GM18858 (cell line): ENCODE results near the gene RPTOR.

ENCODE experiments used
- ATAC-seq: cut with Tn5 transposase; IDR thresholded peaks from one replicate; pipeline ENCODE4 v1.9.1; 2021; ENCODE audit not compliant: unreplicated experiment

The RPTOR gene

DNA sequence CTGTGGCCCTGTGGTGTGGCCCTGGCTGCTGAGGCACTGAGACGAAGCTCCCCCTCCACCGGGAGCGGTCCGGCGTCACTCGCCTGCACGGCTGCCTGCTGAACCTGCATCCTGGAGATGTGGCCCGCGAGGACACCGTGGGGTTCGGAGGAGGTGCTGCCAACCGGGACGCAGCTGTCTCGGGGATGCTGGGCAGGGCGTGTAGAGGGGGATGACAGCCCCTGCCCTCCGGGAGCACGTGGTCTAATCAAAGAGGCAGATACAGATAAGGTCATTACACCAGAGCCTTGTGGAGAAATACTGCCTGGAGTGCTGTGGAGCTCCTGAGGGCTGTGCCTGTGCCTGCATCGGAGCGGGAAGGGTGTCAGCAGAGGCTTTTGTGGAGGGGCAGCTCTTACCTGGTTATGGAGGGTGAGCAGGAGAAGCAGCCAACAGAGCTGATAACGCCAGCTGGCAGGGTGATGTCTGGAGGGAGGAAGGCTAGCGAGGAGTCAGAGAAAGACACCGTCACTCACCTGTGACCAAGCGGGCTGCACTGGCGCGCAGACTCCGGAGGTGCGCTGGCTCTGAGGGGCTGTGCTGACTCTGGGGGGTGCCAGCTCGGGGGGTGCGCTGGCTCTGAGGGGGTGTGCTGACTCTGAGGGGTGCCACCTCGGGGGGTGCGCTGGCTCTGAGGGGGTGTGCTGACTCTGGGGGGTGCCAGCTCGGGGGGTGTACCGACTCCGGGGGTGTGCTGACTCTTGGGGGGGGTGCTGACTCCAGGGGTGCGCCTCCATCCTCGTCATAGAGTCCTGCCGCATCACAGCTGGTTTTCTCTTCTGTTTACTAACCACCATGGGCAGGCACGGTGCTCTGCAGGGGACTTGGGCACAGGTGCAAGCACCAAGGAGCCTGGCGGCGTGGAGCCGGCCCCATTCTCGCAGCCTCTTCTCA, 342.3 kb downstream of the RPTOR start:
- no peak for ATAC-seq

DNA sequence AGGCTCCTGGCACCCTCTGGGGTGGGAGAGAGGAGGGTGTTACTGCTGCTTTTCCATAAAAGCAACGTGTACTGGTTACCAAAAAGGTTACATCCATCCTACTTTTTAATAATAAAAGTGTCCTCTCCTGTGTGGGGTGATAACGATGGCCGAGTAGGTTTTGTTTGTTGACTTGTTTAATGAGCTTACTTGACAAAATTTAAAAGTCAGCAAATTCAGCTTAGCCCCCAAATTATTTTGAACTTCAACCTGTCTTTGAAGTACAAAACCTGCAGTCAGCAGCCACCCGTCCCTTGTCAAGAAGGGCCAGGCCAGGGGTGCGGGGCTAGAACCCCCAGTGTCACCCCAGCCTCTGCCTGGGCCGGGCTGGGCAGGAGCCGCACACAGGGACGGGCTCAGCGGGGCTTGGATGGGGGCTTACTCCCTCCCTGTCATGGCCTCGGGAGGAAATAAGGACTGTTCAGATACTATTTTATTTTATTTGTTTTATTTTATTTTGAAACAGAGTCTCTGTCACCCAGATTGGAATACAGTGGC, 343.1 kb downstream of the RPTOR start:
- ATAC-seq: no peak

DNA sequence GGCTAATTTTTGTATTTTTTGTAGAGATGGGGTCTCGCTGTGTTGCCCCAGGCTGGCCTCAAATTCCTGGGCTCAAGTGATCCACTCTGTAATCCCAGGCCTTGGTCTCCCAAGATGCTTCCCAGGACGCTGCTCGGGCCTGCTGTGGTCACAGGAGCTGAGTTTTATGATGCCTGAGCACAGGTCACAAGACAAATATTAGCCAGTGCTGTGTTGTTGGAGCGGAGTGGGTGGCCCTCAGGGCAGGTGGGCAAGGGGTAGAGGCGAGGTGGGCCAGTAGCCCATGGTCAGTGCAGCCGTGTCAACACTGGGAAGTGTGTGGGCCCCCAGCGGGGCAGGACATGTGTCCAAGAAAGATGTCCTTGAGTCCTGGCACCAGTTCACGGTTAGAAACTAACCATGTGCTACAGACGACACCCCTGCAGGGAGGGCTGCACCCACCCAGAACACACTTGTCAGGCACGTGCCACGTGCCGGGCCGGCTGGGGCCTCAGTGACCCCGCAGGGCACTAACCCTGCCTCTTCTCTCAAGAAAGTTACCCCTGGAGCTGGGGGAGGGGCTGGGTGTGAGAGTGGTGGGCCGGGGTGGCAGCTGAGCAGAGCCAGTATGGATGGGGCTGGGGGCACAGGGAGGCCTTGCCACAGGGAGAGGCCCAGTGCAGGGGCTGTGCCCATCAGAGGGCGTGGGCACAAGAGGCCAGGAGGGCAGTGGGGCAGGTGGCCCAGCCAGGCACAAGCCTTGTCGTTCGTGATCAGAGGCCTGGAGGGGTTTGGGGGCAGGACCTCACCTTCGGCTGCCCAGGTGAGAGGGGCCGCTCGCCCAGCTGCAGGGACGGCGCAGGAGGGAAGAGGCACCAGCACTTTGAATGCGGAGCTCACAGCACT, 343.9 kb downstream of the RPTOR start:
- no peak for ATAC-seq

DNA sequence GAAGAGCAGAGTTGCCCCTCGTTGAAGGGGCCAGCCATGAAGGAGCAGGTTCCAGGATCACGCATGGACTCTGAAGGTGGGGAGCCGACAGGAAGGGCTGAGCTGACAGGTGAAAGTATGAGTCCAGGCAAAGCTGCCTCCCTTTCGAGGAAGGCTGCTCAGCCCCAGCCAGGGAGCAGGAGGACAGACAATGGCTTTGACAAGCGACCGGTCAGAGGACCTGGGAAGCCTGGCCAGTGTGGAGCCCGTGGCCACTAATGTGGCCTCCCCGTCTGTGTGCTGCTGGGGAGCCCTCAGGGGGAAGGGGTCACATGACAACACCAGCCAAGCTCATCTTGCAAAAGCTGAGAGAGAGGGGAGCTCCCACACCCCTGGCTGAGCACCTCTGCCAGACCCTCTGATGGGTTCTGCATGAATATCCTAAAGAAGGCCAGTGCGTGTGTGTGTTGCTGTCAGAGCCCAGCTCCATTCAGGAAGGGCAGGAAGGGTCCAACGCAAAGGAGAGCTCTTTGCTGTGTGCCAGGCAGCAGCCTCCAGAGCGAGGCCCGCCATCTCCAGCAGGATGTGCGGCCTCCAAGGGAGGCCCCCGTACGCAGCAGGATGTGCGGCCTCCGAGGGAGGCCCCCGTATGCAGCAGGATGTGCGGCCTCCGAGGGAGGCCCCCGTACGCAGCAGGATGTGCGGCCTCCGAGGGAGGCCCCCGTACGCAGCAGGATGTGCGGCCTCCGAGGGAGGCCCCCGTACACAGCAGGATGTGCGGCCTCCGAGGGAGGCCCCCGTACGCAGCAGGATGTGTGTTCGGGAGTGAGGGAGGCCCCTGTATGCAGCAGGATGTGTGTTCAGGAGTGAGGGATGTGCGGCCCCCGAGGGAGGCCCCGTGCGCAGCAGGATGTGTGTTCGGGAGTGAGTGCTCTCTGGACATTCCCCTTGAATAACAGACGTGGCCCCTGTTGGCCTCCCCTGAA, 344.9 kb downstream of the RPTOR start:
- no peak for ATAC-seq

DNA sequence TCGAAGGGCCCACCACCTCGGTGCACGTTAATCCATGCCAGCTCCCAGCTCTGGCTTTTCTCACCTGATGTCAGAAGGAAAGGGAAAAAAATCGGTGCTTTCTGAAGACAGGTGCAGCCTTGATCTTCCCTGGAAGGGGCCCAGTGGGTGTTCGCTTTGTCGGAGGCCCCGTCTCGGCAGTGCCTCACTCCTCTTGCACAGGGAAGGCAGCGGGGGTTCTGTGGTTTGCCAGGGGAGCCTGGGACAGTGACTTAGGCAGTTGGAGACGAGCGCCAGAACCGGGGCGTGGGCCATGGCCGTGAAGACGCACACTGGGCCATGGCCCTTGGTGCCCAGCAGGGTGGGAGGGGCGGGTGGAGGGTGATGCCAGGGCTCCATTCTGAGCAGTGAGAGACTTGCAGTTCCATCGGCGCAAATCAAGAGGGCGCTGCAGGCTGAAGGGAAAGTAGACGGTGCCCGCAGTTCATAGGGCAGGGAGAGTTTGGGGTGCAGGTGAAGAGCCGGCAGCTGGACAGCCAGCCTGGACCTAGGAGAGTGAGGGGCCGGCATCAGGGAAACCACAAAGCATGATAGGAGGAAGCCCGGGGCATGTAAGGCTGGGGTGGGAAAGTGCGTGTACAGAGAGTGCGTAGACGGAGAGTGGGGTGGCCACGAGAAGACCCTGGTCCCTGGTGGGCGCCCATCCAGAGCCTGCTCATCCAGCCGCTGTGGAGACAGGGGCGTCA, 345.7 kb downstream of the RPTOR start:
- ATAC-seq: no peak

DNA sequence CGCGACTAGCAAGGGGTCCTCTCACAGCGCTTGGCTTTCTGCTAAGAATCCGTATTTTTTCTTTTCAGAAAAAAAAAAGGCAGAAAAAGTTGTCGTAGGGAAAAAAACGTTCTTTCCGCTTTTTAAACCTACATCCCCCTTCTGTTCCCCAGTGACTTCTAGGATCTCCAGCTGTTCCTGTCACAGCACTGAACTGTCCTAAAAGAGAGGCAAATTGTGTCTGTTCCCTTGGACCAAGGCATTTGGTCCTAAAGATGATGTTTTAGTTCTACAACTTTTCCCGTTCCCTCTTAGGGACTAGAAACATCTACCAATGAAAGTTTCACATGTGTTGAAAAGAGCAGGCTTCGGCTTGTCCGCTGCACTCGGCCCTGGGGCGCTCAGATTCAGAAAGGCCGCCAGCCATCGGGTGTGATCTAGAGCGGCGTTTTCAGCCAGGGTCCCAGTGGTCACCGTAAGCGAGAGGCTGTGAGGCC, 346.3 kb downstream of the RPTOR start:
- ATAC-seq: no peak

DNA sequence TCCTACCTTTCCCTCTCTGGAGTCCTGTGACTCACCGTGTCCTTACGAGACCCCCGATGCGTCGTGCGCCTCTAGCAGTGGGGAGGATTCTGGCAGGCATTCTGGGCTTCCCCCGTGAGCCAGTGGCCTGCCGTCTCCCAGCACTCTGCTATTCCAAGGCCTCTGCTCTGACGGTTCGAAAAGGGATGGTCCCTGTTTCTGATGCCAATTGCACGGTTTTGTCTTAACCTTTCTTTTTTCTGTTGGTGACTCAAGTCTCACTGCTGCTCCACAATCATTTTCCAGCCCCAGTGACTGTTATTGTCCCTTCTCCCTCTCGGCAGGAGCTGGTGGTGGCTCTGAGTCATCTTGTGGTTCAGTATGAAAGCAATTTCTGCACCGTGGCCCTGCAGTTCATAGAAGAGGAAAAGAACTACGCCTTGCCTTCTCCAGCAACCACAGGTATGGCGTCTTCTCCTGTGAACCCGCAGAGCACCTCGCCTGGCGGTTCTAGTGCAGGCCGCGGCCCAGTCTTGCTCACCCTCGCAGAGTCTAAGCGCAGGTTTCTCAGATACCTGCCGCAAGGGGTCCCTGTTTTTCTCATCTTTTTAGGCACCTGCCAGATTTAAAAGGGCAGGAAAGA, 346.9 kb downstream of the RPTOR start:
- ATAC-seq: no peak

DNA sequence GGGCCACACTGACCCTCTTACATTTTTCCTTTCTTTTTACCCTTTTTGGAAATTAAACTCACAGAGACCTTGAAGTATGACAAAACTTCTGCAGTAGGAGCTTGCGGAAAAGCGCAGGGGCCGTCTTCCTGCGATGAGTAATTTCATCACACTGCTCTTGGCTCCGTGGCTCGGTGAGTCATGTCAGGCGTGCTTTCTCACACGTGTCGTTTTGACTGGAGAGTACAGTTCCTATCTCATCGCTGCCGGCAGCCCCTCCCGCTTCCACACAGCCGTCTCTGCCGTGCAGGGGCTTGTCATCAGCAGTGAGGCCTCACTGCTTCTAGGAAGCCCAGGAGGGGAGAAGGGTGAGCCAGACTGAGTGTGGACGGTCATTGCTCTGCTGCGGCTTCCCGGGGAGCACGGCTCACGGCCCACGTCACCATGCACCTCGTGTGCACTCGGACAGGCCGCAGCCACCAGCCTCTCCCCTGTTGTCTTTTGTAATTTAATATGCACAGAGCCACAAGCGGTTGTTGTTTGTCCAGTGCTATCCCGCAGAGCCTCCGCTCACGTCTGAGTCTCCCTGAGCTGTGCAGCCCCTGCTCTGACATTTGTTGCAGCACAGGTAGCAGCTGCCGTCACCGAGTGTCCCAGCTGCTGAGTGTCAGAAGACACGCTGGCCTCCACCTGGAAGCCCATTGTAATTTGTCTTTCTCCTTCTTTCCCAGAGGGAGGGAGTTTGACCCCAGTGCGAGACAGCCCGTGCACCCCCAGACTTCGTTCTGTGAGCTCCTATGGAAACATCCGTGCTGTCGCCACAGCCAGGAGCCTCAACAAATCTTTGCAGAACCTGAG, 347.6 kb downstream of the RPTOR start:
- ATAC-seq: no peak

DNA sequence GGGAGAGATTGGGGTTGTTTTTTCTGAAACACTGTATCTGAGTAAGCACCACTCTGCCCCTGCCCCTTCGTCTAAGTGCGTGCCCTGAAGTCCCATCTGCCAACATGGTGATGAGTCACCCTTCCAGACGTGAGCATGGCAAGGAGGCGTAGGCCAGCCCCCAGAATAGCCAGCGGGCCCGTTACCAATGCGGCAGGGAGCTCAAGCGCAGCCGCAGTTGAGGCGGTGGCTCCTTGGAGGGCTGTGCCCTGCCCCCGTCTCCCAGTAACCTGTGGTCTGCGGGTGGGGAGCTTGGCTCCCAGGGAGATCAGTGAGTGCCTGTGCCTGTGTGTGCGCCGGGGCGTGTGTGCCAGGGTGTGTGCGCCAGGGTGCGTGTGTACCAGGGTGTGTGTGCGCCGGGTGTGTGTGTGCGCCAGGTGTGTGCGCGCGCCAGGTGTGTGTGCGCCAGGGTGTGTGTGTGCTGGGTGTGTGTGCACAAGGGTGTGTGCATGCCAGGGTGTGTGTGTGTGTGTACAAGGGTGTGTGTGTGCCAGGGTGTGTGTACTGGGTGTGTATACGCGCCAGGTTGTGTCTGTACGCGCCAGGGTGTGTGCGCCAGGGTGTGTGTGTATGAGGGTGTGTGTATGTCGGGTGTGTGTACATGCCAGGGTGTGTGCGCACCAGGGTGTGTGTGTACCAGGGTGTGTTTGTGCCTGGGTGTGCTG, 348.4 kb downstream of the RPTOR start:
- ATAC-seq: no peak

DNA sequence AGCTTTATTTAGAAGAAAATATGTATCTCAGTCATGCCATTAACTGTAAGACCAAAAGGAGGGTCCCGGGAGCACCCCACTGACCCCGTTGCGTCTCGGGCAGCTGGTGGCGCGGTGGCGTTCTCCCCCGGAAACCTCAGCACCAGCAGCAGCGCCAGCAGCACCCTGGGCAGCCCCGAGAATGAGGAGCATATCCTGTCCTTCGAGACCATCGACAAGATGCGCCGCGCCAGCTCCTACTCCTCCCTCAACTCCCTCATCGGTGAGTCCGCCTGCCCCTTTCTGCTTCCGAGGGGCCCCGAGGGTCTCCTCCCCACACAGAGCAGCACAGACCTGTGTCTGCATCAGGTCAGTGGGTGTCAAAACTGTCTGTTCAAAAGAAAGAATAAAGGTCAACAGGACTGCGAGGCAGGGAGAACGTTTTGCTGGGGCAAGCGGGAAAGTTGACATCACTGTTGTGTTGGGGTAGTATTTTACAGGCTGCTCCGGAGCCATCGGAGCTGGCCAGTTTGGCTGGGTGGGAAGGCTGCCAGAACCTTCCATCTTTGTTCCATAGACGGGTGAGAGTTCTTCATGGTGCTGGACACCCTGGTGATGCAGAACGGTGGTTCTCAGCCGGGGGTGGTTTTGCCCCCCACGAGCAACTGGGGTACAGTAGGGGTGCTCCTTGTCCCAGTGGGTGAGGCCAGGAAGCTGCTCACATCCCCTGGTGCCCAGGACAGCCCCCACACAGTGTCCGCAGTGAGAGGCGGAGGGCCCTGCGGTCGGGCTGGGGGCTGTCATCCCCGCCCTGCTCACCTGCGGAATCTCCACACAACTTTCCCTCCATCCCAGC, 349.2 kb downstream of the RPTOR start:
- ATAC-seq: no peak

DNA sequence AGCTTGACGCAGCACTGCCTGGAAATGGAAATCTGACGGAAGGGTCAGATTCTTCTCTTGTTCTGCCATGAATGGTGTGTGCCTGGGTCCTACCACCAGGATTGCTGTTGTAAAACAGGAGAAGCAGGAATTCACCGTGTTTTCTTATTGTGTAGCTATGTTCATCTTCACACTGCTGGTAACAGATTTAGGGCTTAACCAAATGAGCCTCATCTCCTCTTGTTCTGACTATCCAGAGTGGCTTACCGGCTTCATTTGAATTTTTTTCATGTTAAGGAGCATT, 349.7 kb downstream of the RPTOR start:
- no peak for ATAC-seq

DNA sequence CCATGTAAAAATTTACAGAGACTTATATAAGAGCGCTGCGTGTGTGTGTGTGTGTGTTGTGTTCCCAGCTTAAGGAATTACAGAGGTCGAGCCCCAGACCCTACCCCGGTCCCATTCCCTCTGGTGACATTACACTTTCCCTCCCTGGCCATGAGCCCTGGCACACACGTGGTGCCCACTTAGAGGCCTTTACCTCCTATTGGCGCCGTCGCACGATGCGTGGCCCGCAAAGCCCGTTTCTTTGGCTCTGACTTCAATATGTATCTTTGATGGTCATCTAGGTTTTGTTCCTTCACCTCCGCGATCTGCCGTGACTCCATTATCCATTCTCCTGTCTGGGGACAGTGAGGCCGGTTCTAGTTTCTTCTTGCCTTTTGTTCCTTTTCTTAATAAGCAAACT, 350.1 kb downstream of the RPTOR start:
- ATAC-seq: no peak

DNA sequence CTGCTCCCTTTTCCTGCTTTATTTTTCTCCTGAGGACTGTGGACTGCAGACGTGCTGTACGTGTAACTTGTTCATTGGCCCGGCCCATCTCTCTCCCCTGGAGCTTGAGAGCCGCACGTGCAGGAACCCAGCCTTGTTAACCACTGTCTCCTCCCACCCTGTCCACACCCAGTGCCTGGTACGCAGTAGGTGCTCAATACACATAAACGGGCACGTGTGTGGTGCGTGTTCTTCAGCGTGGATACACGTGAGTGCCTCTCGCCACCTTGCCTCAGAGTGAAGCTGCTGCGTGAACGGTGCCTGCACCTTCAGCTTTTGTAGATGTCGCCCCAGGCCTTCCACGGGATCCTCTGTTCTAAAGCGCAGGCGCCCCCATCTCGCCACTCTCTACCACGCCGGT, 350.7 kb downstream of the RPTOR start:
- ATAC-seq: no peak

DNA sequence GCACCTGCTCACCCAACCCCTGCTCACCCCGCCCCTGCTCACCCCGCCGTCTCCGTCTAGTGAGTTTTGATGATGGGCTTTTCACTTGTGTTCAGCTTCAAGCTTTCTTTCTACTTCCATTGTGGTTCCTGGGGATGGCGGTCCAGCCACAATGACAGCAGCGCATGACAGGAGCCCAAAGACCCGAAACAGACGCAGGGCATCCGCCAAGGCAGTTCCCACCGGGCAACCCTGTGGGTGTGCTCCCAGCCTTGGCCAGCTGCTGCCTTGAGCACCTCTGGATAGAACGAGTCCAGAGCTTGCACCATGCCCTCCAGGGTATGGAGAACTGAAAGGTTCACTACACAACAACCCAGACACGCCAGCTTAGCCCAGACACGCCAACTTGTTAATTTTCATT, 354.1 kb downstream of the RPTOR start:
- no peak for ATAC-seq

DNA sequence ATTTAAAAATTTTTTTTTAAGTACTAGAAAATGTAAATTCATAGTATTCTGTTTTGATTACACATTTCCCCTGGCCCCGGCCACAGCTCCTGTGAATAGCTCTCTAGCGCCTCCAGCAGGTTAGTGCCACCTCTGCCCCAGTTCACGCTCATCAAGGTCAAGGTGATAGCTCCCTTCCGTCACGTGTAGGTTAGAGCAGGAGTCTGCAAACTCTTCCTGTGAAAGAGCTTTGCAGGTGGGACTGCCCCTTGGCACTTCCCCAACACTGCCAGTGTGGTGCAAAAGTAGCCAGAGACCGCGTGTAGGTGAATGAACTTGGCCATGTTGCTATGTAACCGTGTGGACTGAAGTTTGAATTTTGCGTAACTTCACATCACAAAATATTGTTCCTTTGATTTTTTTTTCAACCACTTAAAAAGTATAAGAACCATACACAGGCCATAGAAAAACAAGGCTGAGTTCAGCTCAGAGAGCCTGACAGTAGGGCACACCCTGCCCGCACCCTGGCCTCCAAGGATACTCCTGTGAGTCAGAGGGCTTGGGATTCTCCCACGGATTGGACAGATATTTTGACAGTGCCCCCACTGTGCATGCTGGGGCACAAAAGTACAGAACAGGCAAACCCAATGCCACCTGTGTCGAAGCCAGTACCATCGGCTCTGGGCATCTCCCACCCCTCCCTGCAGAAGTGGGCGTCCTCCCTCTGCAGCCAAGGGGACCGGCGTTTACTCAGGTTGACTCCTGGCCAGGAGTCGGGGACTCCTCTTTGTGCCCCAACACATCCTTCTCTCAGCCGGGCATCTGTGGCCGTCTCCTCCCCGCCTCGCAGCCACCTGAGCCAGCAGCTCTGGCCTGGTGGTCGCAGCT, 355.0 kb downstream of the RPTOR start:
- ATAC-seq: no peak

DNA sequence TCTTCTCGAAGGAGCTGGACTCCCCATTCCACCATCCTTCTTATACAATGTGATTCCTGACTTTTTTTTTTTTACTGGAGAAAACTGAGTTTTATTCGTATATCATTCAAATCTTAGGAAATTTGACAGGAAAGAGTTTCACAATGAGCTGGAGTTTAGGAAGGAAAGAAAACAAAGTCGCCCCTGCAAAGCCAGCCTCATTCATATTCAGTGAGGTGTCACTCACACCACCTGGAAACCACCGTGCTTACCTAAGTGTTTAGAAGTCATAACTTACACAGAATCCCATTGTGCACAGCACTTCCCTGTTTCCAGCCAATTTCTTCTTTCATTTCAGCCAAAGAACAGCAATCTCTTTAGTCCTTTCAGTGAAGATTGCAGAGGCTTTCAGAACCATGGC, 356.7 kb downstream of the RPTOR start:
- no peak for ATAC-seq
